GM19043 (cell line): ENCODE results near the gene ZNF691.
"Not testable (repeated sequence)": the region's sequence is repeated elsewhere in the genome, so short reads cannot be mapped to it uniquely, and the experiment has no call there.

ENCODE experiments used
- ATAC-seq: cut with Tn5 transposase; IDR thresholded peaks from one replicate; pipeline ENCODE4 v1.9.1; 2021; ENCODE audit warnings: low read depth; ENCODE audit not compliant: unreplicated experiment

ZNF691 gene

DNA sequence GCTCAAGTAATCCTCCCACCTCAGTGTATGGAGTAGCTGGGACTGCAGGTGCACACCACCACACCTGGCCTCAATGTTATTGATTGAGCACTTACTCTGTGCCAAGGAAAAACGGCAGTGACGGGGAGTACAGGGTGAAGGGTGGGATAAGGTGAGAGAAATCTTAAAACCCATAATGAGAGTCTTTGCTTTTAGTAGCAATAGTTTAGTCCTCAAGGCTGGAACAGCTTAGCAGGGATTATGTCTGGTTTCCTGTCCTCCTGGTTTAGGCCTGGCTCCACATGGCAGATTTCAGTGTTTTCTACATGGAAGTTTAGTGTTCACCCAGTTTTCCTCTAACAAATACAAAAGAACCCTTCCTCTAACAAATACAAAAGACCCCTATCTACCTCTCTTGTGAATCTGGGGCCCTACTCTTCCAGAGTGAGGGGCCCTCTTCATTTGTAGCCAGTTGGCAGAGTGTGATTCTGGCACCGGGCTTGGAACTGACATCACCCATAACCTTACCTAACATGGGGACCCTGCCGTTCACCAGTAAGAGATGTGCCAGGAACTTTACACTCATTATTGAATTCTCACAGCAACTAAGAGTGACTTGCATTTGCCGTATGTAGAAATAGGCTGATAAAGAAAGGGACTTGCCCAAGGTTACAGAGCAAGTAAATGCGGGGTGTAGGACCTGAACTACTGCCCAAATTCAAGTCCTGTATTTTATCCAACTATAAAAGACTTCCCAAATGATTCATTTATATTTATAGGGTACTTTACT is 6.9 kb downstream of the ZNF691 start:
- no peak for ATAC-seq

GRCh38 chr1:42856554-42856953 is 10.1 kb downstream of the ZNF691 start:
- ATAC-seq: not testable (repeated sequence)

GRCh38 chr1:42859366-42859765 is 13.0 kb downstream of the ZNF691 start:
- not testable (repeated sequence) for ATAC-seq

DNA sequence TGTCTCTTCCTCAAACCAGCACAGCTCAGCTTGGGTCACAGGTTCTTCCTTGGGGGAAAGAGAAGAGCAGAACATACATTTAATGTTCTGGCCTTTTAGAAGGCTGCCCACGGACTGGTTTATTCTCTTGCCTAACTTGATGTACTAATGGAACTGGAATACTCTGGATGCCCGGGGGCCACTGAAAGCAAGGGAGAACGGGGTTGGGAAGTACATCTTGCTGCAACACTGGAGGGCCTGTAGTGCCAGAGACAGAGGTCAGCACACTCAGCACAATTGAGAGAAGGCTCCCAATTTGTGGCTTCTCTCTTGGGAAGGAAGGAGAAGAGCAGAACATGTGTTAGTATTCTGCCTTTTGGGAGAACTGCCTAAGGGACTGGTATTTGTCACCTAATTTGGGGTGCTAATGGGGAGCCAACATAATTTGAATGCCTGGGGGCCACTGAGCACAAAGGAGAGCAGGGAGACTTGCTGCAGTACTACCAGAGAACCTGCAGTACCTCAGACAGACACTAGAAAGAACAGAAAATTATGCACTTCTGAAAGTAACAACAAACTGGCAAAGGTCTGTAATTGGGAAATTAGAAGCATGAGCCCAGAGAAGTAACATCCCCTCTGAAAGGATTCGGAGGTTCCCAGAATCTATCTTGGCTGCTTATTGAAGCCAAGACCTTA is 14.1 kb downstream of the ZNF691 start:
- ATAC-seq: no peak

DNA sequence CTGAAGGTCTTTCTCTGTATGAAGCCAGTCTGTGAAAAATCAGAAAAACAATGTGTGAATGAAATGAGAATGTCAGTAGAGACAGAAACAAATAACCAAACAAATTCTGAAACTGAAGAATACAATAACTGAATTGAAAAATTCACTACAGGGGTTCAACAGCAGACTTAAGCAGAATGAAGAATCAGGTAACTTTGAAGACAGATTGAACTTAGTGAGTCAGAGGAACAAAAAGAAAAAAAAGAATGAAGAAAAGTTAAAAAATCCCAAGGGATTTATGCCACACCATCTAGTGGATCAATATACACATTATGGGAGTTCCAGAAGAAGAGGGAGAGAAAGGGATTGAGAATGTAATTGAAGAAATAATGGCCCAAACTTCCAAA is 14.6 kb downstream of the ZNF691 start:
- no peak for ATAC-seq

DNA sequence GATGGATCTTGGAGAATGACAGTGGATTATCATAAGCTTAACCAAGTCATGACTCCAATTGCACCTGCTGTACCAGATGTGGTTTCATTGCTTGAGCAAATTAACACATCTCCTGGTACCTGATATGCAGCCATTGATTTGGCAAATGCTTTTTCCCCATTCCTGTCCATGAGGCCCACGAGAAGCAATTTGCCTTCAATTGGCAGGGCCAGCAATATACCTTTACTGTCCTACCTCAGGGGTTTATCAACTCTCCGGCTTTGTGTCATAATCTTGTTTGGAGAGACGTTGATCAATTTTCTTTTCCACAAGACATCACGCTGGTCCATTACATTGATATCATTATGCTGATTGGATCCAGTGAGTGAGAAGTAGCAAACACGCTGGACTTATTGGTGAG is 20.1 kb downstream of the ZNF691 start:
- ATAC-seq: no peak

- not testable (repeated sequence) for ATAC-seq
These were observed 22.1 kb downstream of the ZNF691 start for GRCh38 chr1:42868466-42868865.

DNA sequence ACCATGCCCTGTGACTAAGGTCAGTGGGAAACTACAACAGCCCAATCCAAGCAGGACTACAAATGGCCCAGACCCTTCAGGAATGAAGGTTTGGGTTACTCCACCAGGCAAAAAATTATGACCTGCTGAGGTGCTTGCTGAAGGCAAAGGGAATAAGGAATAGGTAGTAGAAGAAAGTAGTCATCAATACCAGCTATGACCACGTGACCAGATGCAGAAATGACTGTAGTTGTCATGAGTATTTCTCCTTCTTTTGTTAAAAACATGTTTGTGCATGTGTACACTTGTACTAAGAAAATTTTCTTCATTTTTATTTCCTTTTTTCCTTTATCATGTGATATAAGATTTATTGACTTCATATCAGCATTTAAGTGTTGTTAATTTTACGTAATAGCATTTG is 22.8 kb downstream of the ZNF691 start:
- ATAC-seq: not testable (repeated sequence)

GRCh38 chr1:42869751-42870150 is 23.3 kb downstream of the ZNF691 start:
- ATAC-seq: not testable (repeated sequence)

GRCh38 chr1:42873108-42873507 is 26.7 kb downstream of the ZNF691 start:
- not testable (repeated sequence) for ATAC-seq

DNA sequence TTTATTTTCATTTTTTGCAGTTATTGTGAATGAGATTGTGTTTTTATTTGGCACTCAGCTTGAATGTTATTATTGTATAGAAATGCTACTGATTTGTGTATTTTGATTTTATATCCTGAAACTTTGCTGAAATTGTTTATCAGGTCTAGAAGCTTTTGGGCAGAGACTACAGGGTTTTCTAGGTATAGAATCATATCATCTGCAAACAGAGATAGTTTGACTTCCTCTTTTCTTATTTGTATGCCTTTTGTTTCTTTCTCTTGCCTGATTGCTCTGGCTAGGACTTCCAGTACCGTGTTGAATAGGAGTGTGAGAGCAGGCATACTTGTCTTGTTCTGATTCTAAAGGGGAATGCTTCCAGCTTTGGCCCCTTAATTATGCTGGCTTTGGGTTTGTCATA is 27.3 kb downstream of the ZNF691 start:
- no peak for ATAC-seq

GRCh38 chr1:42876009-42876408 is 29.6 kb downstream of the ZNF691 start:
- ATAC-seq: no peak

- ATAC-seq: no peak
These were observed 31.0 kb downstream of the ZNF691 start for GRCh38 chr1:42877380-42877779.

DNA sequence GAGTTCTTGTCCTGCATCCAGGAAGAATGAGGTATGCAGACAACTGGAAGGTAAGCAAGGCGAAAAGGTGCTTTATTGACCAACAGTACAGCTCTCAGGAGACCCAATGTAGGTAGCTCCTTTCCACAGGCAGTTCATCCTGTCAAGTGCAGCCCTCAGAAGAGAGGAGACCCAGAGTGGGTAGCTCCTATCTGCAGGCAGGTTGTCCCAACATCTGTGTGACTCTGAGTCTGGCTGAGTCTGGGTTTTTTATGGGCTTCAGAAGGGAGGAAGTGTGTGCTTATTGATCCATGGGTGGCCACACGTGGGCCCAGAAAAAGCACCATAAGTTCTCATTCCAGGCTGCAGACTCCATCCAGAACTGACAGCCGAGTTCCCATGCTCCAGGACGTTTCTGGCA is 34.0 kb downstream of the ZNF691 start:
- ATAC-seq: no peak

GRCh38 chr1:42886046-42886739 is 39.8 kb downstream of the ZNF691 start:
- no peak for ATAC-seq

GRCh38 chr1:42886800-42887199 is 40.4 kb downstream of the ZNF691 start:
- ATAC-seq: no peak

DNA sequence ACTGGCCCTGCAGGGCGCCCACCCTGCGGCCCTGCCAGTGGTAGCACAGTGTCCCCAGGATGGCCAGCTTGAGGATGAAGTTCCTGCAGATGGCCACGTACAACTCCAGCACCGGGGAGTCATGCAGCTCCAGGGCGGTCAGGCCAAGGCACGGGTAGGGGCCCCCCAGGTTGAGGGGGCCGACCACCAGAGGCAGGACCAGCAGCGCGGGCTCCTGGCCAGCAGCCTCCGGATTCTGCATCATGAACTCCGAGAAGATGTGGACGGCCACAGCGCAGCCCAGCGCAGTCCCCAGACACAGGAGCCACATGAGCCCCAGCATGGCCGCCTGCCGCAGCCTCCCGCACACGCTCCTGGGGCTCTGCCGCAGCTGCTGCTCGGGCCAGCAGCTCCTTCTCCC is 41.0 kb downstream of the ZNF691 start:
- no peak for ATAC-seq

GRCh38 chr1:42888013-42888633 is 41.7 kb downstream of the ZNF691 start:
- no peak for ATAC-seq

- ATAC-seq: no peak
These were observed 42.9 kb downstream of the ZNF691 start for GRCh38 chr1:42889264-42889663.

DNA sequence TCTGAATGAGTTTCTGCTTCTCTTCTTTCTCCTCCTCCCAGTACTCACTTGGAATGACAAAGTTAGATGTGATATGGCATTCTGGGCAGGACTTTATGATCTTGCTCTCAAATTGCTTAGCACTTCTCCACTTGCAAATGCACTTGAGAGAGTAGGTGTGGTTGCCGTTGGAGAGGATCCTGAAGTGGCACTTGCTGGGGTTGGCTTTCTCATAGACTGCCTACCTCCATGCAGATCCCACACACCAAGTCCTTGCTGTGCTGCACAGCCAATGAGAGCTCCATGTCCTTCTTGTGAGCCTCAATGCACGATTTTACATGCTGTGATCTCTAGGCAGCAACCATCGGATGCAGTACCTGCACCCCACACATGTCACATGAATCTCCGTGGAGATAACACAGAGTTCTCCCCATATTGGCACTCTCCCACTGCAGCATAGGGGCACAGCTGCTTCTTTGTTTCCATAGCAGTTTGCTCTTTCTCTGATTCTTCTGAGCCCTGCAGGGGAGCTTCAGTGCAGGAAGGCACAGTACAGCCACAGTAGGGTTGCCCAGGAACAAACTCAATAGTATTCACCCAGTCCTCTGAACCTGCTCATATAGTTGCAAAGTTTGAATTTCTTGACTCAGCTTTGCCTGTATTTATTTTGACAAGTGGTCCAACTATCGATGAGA is 45.2 kb downstream of the ZNF691 start:
- no peak for ATAC-seq

GRCh38 chr1:42899960-42900359 is 53.5 kb downstream of the ZNF691 start:
- ATAC-seq: not testable (repeated sequence)
